AML-193 (cell line): ENCODE measurements around the gene DCAF4.
A peak's percentile ranks its signal among the peaks of the same experiment; 100 is the strongest.

ENCODE experiments used
- DNase-seq, 2 experiments: peaks; one replicate each; lab custom pipeline; 2025; lab: John Stamatoyannopoulos, UW

The DCAF4 gene

GRCh38 chr14:72894623-72895378 lies 31.5 kb upstream of the DCAF4 start:
- DNase-seq = peak in 1 of 2 experiments; percentile 28

DNA sequence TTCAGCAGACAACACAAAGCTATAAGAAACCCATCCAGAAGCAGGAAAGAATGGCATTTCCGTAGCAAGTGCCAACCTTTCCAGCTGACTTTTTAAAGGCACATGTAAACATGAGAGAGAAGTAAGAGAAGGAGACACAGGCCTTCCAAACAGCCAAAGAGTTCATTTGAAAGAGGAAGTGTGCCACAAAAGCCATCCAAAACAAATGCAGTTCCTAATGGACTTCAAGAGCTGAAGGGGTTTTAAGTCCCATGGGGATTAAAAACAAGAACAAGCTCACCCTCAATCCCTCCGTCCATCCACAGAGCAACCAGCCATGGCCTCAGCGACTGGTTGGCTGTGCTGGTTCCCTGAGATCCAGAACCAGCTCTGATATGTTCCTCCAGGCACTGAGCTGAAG lies 27.8 kb upstream of the DCAF4 start:
- DNase-seq = no peak

GRCh38 chr14:72901361-72901760 lies 24.9 kb upstream of the DCAF4 start:
- DNase-seq = no peak

DNA sequence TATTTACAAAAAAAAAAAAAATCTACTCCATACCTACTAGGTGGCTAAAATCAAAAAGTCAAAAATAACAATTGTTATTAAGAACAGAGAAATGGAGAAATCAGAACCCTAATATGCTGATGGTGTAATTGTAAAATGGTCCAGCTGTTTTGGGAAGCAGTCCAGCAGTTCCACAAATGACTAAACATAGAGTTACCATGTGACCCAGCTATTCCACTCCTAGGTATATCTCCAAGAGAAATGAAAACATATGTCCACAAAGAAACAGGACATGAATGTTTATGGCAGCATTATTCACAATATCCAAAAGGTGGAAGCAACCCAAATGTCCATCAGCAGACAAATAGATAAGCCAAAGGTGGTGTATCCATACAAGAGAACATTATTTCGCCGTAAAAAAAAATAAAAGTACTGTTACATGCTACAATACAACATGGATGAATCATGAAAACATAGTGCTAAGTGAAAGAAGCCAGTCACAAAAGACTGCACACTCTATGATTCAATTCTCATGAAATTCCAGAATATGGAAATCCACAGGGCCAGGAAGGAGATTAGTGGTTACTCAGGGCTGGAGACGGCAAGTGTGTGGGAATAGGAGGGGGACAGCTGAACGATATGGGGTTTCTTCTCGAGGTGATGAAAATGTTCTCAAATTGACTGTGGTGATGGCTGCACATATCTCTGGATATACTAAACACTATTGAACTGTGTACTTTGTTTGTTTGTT lies 23.3 kb upstream of the DCAF4 start:
- no peak for DNase-seq

GRCh38 chr14:72903716-72904115 lies 22.5 kb upstream of the DCAF4 start:
- DNase-seq = no peak

- DNase-seq = no peak
Observed at GRCh38 chr14:72904218-72904617, 22.0 kb upstream of the DCAF4 start.

DNA sequence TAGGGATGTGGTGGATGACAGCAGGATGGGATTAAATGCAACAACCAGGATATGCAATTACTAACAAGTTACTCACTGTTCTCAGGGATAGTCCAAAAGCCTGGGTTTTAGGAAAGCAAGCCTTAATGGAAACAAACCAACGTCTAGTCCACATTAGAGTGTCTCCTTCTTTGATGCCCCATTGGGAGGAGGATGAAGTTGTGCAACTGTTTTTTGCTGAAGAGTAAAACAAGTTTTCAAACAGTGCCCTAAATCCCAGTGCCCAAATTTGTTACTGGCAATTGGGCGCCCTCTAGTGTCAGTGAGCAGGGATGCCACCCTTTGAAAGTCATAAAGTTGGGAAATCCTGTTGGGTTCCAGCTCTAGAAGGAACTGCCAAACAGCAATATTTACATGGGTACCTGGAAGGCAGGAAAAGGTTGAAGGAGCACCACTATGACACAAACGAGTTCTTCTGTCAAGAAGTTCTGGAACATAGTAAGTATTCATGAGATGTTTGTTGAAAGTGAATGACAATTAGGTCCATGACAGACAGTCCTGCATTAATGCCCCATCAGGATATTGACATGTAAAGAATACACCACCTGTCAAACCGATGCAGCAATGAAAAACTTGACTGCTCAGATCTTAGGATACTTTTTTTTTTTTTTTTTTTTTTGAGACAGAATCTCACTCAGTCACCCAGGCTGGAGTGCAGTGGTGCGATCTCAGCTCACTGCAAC lies 21.3 kb upstream of the DCAF4 start:
- peak; percentile 75 to 77 for DNase-seq

DNA sequence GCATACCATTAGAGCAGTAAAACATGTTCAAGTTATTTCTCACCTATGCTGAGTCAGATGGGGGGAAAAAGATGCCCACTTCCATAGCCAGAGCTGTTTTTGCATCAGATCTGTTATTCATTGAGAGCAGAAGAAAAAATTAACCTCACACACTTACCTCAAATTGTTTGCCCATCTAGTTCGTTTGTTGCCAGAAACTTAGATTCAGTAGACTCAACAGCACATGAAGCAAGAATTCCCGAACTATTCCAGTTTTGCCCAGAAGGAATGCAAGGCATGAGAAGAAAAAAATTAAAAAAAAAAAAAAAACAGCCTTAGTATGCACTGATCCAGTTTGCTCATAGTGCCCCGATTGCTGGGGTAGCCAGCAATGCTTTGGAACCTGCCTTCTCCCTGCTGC lies 19.9 kb upstream of the DCAF4 start:
- no peak for DNase-seq

- no peak for DNase-seq
Observed at GRCh38 chr14:72906879-72907278, 19.4 kb upstream of the DCAF4 start.

- no peak for DNase-seq
Observed at GRCh38 chr14:72907886-72908285, 18.4 kb upstream of the DCAF4 start.

DNA sequence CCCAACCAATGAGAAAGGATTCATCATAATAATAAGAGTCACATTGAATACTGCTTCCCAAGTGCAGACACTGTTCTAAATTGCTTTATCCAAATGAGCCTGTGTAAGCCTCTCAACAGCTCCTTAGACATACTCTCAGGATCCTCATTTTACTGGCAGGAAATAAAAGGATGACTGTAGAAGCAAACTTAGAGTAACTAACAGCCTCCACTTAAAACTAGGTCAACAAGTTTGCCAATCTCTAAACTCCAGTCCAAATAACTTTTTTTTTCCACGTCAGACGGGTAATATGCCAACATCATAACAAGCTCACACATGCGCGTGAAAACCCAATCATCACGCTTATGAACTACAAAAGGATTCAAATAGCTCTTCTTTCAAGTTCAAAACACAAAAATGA lies 17.1 kb upstream of the DCAF4 start:
- DNase-seq = no peak

DNA sequence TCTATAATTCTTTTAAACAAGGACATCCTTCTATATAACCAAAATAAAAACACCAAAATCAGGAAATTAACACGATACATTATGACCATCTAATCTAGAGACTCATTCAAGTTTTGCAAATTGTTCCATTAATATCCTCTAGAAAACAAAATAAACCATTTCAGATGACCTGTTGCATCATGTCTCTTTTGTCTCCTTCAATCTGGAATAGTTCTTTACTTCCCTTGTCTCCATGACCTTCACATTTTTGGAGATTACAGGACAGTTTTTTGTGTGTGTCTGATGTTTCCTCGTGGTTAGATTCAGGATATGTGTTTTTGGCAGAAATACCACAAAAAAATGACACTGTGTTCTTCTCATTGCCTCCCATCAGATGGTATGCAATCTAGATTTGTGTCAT lies 12.5 kb upstream of the DCAF4 start:
- DNase-seq = no peak

DNA sequence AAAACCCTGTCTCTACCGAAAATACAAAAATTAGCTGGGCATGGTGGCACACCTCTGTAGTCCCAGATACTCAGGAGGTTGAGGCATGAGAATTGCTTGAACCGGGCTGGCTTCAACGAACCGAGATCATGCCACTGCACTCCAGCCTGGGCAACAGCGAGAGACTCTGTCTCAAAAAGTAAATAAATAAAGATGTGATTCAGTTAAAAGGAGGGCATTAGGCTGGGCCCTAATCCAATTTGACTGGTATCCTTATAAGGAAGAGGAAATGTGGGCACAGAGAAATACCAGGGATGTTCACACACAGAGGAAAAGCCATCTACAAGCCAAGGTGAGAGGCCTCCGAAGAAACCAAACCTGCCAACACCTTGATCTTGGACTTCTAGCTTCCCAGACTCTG lies 10.1 kb upstream of the DCAF4 start:
- no peak for DNase-seq

GRCh38 chr14:72917094-72917802 lies 9.0 kb upstream of the DCAF4 start:
- no peak for DNase-seq

DNA sequence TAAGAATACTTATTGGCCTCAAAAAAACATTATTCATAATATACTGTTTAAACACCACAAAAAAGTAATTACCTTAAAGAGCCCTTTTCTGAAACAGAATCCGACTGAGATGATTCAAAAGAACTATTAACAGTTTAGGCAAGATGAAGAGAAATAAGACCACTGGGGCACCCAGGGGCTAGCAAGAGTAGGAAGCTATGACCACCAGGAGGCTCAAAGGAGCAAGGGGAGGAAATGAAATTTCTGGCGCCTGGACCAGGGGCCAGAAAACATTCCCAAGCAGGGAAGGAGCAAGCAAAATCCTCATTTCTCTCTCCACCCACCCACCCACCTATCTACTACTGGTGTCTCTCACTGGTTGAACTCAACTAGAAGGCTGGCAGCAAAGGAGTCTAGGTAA lies 6.3 kb upstream of the DCAF4 start:
- DNase-seq = no peak

DNA sequence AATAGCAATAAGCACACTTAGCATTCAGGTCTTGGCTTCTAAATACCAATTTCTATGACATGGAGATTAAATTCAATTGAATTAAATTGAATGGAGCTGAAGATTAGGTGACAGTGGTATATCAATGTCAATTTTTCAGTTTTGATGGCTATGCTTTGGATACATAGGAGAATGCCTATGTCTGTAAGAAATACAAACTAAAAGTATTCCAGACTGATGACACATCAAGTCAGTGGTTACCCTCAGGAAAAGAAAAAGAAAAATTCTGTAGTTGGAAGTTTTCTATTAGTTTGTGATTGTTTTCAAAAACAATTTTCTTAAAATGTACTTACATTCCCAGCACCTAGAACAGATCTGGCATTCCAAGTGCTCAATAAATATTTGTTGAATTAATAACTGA lies 4.9 kb upstream of the DCAF4 start:
- DNase-seq = no peak

DNA sequence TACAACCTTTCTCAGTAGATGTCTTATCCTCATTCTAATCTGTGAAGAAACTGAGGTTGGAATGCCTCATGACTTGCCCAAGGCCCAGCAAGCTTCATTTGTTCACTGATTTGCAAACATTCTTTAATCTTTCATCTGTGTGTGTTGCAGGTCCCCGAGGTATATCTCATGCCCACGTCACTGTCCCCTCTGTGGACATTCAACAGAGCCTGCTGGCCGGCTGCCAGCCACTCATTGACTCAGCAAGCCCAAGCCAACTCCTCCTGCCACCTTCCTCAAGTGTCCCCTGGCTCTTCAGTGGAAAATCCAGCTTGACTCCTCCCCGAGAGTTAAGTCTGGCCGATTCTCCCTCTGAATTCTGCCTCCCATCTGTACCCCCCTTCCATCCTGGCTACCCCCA lies 1.9 kb upstream of the DCAF4 start:
- DNase-seq = no peak

DNA sequence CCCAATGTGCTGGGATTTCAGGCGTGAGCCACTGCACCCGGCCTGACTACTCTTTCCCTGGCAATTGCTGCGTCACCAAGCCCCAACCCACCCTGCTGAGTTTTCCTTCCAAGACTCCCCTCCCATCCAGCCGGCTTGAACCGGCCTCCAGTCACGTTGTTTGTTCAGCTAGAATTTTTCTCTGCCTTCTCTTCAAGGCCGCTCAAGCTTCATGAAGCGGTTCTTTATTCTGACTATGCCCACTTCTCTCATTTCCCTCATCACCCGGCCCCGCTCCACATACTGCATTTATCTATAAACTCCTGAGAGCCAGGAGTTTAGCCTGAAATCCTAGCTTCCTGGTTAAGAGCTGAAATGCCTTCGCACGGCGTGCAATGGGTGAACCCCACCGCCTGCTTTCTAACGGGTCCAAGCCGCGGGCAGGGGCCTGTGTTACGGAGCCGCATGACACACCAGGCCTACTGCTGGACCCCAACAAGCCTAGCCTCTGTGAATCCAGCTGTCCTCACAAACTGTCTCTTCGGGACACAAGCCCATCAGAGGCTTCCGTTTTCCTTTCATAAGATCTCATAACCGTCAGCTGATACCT lies 999 bp upstream of the DCAF4 start:
- no peak for DNase-seq

DNA sequence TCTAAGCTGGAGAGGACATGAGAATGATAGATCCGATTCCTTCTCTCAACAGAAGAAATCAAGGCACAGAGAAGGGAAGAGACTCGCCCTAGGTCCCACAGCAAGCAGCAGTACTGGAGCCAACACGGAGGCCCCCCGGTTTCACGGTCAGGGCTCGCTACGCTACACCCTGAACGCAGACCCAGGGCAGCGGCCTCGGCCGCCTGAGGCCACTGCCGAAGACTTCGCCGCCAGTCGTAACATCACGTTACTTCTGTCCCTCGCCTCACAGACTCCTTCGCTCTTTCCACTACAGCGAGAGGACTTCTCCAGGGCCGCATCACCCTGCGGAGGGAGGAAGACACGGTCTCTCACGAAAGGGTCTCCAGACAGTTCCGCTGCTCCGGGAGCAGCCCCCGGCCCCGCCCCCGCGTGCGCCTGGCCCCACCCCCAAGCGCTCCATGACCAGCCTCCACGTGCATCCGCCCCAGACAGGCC lies 411 bp upstream of the DCAF4 start:
- DNase-seq = peak in 1 of 2 experiments; percentile 57

DNA sequence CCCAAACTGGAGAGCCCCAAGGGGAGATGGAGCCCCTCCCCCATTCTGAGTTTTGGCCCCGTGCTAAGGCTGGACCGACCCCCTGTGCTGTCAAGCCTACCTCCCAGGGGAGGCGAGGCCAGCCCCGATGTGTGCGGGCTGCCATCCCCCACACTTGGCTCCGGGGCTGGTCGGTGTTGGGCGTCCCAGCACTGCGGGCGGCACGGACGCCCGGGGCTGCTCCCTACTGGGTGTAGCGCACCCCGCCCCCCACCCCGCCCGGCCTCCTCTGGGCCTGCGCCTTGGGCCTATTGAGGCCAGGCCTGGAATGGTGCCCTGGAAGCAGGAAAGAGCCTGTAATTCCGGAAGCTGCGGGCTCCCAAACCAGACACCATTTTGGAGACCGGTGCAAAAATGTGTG lies 2.6 kb downstream of the DCAF4 start:
- no peak for DNase-seq

GRCh38 chr14:72929316-72930080 lies 3.2 kb downstream of the DCAF4 start:
- DNase-seq = no peak
